Renal cortical epithelial cell (primary cell): ENCODE results near the gene INPP4B. TPM values are rescaled to one million over a fixed set of nuclear protein-coding genes. Genes with fewer than 3 reads are reported as not detected.

Experiments used
- DNase-seq: peaks from one replicate; pipeline ENCODE4 v3.0.0-alpha.2; 2011; ENCODE audit warnings: low read depth
- total RNA-seq: library from RNA; depleted of rRNA; stranded (reverse); fragments of >200 nt; gene quantifications from 2 replicates; pipeline ENCODE4 v1.2.3, GENCODE V29; 2014

INPP4B gene
- total RNA-seq, 1 donor from 2014 or later = 16.6 TPM

DNA sequence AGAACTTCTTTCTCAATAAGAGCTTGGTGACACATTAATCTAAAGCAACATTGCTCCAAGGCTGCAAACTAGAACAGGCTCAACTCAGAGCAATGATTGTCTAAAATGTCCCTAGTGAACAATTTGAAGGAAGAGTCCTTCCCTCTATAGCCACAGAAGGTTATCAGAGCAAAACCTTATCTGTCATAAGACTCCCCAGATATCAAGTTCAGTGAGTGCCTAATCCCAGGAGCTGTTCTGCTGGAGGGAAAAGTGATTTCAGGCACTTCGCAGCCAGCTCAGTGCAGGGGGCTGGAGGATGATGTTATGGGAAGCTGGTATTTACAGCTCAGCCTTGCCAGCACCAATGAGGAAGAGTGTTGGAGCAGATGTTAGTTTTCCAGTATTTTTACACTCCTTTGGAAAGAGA lies 497.5 kb downstream of the INPP4B start:
- DNase-seq = peak; percentile 49

DNA sequence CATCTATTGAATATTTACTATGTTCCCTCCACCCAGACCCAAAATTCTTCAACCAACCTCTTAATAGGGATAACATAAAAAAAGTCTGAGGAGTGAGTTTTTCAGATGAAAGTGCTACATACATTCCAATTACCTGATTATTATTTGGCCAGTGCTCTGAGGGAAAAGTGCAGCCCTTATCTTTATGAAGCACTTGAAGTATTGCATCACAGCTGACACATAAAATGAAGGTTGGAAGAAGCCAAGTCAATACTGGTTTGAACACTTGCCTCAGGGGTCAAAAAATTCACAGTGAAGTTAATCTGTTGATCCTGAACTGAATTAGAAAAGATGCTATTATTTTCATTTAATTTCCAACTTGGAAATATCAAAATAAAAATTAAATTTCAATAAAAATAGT lies 498.9 kb downstream of the INPP4B start:
- peak; percentile 38 for DNase-seq

DNA sequence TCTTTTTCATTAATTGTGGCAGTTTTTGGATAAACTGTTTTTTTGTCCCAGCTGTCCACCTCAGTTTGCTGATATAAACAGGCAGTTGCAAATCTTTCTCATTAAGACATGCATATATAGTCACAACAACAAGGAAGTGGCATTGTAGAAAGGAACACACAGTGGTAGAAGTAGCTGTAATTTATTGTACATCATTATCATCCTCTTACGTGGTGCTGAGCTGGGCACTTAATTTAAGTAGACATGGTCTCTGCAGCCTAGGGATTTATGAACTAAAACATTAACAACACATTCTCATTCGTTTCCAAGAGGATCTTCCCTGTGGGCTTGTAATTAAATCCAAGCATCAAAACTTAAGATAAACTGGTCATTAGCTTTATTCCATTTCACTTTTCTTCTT lies 500.2 kb downstream of the INPP4B start:
- DNase-seq = no peak

DNA sequence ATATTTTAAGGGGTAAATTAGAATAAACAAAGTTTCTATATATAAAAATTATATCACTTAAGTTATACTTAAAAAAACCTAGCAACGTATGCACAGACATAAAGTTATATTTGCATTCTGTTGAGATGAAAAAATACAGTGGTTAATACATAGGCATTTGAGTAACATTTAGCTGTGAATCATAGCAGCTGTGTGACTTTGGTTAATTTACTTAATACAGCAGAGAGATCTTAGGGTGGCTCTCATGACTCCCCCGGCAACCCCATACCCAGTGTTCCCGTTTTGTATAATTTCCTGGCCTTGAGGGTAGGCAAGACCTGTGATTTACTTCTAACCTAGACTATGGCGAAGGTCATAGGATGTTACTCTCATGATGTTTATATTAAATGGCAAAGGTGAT lies 504.8 kb downstream of the INPP4B start:
- DNase-seq = no peak

DNA sequence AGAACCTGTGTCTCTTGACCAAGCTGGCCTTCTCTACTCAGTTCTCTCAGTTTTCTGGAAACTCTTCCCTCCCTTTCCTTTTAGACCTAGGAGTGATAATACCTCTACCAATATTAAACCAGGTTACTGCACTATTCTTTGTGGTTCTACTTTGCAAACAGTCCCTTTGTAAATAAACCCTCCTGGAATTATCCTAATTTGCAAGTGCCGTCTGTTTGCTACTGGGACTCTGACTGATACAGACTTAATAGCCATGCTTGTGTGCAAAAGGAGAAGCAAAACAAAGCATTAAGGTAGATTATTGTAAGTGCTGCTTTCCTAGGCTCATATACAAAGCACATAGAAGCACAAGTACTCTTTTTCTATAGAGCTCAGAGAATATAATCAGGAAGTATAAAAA lies 507.0 kb downstream of the INPP4B start:
- DNase-seq = no peak

DNA sequence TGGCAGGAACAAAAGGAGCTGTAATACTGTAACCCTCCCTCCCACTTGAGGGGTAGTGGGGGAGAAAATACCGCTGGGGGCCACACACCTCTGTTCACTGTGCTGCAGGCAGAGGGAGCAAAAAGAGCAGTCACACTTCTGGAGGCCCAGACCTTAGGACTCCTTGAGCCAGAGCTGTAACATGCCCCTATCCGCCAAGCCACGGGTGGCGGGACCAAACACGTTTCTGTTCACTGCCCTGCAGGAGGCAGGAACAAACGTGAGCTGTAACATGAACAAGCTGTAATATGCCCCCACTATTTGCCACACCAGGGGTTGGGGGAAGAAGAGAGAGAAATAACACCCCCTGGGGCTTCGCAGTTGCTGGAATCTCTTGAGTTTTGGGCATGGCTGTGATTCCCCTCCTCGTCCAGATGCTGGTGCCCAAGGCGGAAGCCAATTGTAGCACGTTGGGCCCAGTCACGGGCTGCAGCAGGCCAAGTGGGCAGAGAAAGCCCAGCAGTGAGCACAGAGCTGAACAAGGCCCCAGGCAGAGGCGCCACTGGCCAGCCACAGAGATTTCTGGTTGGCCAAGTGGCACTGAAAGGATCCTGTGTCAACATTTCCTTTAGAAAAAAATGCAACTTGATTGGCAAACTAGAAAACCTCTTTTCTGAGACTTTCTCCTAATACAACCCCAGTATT lies 509.7 kb downstream of the INPP4B start:
- DNase-seq = no peak

DNA sequence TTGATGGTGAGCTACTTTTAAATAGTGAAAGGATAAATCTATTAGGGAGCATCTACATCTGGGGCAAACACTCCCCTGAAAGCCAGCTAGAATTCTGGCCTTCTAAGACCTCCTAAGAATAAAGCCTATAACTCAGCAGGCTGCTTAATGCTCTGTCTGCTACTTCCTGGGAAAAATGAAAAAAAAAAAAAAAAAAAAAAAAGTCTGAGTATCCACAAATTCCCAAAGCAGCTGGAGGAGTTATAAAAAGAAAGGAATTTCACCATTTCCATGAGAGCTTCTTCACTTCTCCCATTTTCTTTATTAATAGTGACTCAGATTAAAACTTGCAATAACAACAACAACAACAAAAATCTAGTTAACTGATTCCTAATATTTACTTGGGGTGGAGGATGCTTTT lies 511.2 kb downstream of the INPP4B start:
- no peak for DNase-seq

DNA sequence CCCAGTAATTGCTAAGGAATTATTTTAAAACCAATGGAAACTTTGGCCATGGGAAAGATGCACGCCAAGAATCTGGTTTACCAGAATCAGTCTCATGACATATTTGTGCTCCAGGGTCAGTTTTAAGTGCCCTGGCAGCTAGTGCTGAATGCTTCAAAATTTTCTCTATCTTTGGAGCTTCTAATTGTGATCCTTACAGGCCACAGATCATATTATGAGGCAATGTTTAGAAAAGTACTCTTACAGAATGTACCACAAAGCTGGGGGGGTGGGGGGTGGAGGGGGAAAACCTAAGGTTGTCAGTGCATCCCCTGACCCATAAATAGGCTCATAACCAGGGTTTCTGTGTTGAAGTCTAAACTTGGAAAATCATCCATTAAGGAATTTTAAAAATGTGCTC lies 514.5 kb downstream of the INPP4B start:
- DNase-seq = peak; percentile 32

DNA sequence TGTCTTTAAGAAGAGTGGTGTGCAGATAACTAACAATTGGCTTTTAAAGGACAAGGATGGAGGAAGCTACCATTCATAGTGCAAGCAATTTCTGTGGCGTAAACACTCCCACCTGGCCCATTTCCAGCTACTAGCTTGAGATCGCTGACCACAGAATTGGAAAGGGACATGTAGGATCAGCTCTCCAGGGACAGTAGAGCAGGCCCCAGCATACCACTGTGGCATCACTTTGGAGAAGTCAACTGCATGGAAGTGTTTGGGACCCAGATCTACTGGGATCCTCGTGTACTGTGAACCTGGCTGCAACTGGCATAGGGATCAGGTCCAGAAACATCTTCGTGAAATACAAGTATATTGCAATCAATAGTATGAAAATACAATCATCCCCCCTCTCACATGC lies 515.0 kb downstream of the INPP4B start:
- no peak for DNase-seq

DNA sequence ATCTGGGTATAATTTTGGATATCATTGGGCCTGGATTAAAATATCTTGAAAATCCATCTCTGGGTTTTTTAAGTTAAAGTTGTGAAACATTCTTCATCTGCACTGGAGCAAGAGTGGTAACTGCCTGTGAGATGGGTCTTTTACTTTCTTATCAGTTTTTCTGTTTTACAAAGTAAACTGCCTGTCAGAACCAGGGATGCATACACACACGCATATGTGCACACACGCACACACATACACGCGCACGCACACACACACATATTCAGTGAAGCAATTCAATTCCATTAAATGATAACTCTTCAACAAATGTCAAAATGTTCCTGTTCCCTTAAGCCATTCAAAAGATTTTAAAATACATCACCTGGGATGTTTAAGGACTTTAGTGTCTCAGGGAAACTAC lies 515.8 kb downstream of the INPP4B start:
- no peak for DNase-seq

DNA sequence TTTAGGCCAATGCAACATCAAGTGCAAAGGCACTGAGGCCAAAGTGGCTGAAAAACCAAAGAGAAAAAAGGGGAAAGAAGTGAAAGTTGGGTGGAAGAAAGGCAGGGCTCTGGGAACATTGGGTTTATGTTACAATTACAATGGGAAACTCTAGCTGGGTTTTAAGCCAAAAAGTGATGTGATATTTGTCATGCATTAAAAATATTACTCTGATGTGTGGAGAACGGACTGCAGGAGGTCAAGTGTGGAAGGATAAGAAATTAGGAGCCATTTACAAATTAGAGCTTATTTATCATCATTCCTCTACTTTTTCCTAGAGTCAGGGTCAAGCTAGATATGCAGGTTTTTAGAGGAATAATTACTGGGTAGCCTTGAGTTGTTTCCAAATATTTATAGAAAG lies 516.8 kb downstream of the INPP4B start:
- DNase-seq = no peak

DNA sequence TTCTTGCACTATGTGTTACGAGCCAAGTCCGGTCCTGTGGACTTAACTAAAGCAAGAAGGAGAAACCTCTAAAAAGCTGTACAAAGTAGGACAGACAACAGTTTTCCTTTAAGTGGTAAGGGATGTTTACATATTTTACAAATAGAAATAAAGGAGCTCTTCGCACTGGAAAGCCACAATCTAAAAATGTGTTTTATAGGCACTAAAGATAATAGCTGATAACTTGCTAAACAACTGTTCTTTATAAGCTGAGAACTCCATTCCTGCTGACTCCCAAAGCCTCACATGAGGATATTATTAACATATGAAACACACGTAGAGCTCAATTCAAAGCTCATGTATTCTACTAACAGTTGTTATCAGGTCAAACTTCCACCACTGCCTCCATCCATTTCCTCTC lies 519.9 kb downstream of the INPP4B start:
- no peak for DNase-seq

DNA sequence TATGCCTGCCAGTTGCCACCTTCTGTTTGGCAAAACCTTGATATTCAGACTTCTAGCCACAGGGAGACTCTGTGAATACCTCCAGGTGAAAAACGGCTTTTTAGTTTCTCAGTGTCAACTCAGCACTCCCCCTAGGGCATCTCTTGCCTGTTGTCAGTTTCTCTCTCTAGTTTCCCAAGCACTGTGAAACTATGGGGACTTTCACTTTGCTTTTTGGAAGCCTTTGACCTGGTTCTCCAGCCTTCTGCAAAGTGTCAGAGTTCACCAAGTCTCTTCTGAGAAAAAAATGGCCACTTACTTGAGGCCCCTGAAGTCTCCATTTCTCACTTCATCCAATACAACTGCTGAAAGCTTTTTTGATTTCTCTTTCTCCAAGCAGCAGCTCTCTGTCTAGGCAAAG lies 521.5 kb downstream of the INPP4B start:
- DNase-seq = no peak

DNA sequence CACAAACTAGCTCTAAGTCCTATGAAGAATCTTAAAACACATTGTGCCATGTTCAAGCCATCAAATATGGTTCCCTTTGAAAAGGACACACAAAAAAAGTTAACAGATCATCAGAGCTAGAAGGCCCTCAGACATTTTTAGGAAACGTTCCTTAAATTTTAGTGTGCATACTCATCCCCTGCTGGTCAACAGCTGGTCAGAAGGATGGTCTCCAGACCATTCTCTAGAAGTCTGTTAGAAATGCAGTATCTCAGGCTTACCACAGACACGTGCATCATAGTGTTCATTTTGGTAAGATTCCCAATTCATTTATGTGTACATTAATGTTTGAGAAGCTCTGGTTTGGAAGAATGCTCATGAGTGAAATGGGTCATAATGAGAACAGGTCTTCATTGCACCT lies 523.1 kb downstream of the INPP4B start:
- no peak for DNase-seq

DNA sequence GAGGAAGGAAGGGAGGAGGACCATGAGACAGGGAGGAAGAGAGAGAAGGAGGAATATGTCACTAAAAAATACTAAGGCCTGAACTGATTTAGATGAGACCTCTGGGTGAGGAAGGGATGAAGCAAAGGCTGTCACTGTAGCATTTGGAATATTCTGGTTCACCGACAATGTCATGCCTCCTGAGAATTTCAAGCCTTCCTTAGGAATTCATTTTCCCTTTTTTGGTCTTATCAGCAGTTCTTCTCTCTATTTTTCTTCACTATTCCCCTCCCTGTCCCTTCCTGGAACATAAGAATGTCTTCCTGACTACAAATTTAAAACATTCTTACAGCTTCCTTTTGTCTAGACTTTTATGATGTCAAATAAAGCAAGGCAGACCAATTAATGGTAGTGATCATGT lies 527.8 kb downstream of the INPP4B start:
- DNase-seq = no peak

DNA sequence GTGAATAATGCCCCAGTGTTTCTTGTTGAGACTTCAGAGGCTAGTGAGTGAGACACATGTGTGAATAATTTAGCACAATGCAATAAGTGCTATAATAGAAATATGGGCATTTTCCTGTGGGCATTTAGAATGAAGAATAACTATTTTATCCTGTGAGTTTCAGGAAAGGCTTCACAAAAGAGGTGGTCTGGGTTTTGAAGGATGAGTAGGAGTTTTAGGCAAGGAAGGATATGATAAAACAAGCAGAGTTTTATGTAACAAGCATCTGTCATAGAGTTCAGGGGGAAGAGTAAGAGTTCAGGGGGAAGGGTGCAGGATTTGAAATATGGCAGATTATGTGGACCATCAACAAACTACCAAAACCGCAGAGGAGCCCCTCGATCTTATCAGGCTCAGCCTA lies 529.2 kb downstream of the INPP4B start:
- no peak for DNase-seq

DNA sequence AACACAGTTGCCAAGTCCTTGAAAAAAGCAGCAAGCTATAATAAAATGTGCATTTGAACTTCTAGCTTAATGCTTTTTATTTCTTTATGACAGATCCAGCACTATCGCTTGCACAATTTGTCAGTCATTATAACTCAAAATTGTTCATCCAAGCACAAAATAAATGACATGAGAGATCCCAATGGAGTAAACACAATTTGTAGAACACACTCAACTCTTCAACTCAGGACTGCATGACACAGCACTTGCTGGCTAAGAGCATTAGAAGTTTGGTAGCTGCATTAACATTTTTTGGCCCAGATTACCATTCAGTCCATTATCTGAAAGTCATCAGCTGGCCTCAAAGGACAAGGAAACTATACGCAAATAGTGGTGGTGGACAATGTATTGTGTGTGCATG lies 530.1 kb downstream of the INPP4B start:
- no peak for DNase-seq

DNA sequence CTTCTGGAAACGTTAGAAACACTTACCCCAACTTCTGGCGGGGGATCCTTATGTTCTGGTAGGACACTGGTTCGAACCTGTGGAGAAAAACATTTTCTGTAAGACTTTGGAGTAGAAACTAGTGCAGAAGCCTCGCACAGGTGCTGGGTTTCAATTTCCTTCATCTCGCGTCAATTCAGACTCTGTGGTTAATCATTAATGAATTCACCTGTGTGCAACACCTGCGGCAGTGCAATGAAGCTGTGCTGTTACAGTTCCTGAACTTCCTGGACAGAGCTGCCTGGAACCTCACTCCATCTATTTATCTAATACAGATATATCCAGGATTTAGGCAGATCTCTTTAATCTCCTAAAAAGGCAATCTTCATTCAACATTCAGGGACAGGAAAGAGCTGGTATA lies 531.4 kb downstream of the INPP4B start:
- peak; percentile 26 for DNase-seq

DNA sequence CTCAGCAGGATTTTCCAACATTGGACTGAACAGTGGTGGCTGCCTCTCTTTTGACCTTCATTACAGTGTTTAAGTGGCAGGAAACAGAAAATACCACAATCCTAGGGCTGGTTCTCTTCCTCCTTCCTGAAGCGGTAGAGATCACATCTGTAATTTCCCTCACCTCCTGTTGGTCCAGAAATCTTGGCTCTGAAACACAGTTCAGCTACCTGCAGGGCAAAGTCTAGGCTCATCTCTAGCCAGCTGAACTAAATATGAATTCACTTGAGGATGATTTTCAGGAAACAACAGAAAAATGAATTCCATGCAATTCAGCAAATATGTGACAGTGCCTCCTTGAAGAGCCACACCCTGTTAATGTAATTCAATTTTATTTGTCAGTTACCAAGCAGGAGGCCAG lies 531.9 kb downstream of the INPP4B start:
- DNase-seq = peak; percentile 3

DNA sequence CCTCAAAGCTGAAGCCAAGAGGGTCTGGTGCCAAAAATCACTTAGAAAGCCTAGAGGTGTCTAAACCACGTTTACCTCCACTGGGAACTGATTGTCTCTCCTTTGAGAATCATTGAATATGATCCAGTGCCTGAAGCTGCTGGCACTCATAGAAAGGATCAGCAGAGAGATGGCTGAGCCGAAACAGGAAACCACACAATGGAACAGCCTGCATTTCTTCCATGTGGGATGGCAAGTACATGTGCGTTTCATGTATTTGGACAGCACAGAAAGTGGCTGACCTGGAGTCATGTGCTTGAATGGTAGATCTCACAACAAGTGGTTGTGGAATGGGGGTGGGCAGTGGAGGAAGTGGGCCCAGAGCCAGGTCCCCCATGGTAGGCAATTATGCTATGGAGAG lies 533.7 kb downstream of the INPP4B start:
- no peak for DNase-seq

DNA sequence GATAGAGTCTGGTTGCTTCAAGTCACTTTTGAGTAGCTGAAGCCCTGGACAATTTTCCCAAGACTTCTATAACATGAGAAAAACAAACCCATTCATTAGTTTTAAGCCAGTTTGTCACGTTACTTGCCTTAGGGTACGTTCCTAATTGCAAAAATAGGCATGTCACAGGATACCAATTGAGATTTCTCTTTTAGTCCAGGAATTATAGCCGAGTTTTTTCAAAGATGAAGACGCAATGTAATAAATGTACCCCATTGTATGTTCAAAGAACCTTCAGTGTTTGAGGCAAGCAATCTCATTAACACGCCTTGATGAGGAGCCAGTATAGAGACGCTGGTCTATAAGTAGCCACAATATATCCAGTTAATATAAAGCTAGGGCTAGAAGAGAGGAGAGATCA lies 534.2 kb downstream of the INPP4B start:
- DNase-seq = no peak

DNA sequence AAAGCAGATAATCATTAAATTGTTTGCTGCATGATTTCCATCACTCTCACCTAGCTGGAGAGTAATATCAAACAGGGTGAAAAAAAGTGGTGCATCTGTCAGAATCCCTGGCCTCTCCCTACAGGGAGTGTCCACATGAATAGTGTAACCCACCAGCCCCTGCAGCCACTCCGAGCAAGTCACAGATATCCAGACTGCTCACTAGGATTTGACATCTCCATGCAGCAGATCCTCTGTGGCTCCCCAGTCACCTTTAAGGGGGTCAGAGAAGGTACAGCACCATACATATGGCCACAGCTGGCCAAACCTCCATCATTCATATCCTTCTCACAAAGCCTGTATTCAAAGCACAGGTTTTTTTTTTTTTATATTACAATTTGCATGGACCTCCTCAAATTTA lies 536.3 kb downstream of the INPP4B start:
- DNase-seq = no peak

DNA sequence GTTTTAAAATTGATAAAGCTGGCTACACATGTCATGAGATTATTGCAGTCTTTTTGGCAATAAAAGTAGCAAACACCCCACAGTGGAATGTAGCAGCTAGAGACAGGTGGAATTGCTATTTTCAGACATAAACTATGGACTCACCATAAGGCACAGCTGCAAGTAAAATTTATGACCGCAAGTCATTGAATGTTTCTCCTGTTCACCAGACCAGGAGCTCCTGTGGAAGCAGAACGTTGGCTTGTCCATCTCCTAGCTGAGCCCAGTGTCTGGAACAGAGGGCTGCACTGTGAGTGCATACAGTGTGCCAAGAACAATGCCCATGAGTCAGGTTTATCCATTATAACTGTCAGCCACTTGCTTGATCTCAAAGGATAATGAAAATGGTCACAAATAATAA lies 538.2 kb downstream of the INPP4B start:
- peak; percentile 63 for DNase-seq

DNA sequence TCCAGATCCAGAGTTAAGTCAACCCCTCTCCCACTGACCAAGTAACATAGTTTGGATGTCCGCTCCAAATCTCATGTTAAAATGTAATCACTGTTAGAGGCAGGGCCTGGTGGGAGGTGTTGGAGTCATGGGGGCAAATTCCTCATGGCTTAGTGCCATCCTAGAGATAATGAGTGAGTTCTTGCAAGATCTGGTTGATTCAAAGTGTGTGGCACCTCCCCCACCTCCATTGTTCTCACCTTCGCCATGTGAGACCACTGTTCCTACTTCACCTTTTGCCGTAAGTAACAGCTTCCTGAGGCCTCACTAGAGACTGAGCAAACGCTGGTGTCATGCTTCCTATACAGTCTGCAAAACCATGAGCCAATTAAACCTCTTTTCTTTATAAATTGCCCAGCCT lies 548.8 kb downstream of the INPP4B start:
- DNase-seq = no peak

DNA sequence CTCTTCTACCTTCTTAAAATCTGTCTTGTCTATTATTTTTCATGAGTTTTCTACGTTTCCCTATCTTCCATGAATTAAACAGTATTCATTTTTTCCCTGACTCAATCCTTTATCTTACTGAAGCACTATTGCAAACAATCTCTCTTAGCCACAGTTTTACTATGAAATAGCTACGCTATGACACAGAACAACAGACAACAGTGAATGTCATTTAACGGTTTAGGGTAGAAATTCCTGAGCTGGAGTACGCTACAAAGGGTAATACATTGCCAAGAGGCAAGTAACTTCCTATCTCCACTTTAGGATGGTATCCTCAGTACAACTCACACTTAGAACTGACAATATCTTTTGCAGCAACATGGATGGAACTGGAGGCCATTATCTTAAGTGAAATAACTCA lies 552.6 kb downstream of the INPP4B start:
- DNase-seq = no peak
